Measurements from ENCODE around the gene LENG1. TPM values are rescaled to one million over a fixed set of nuclear protein-coding genes. Genes with fewer than 3 reads are reported as not detected.
A peak's percentile ranks its signal among the peaks of the same experiment; 100 is the strongest.

The LENG1 gene
- total and polyA plus RNA-seq, 9 donors, result 5.2 to 14.0 (median 8.5) TPM

- no peaks in the 10 kb centered on the region for H3K27me3 ChIP-seq
- TF ChIP-seq POLR2A (IDR thresholded peaks at IDR 0.05), result no peak
- no peak for TF ChIP-seq CTCF (IDR thresholded peaks at IDR 0.05)
- no peak for TF ChIP-seq EP300 (IDR thresholded peaks at IDR 0.05)
- no peak overlapping the region for H3K4me3 ChIP-seq
- H3K9me3 ChIP-seq, result no peaks in the 10 kb centered on the region
- no peaks in the 10 kb centered on the region for H3K36me3 ChIP-seq
- peaks cover 4% of the 10 kb centered on the region for H3K4me1 ChIP-seq (ENCODE audit: insufficient read depth)
- 84 to 89% (median 86%) methylated on average over 3 of the region's 3 CpGs for WGBS, 3 donors
- intact Hi-C loops (cut with DNase I), result no loop called here
- H3K27ac ChIP-seq, result no peak overlapping the region
- no peak for DNase-seq
These were observed 18.2 kb downstream of the LENG1 start for GRCh38 chr19:54141356-54141755.

- TF ChIP-seq POLR2A (IDR thresholded peaks at IDR 0.05) (no peak), CTCF (IDR thresholded peaks at IDR 0.05) (no peak), EP300 (IDR thresholded peaks at IDR 0.05) (no peak)
- DNase-seq, result no peak
- H3K4me1 ChIP-seq (ENCODE audit: insufficient read depth), result peaks cover 4% of the 10 kb centered on the region
- H3K9me3 ChIP-seq, result no peaks in the 10 kb centered on the region
- intact Hi-C loops (cut with DNase I), result no loop called here
- no peaks in the 10 kb centered on the region for H3K36me3 ChIP-seq
- H3K4me3 ChIP-seq, result peak overlapping the region; percentile 100
- peak overlapping the region in 1 of 2 donors; percentile 77 for H3K27ac ChIP-seq
- H3K27me3 ChIP-seq, result no peaks in the 10 kb centered on the region
- 10 to 12% (median 10%) methylated on average over 29 to 31 of the region's 31 CpGs for WGBS, 3 donors
These were observed 20.8 kb downstream of the LENG1 start for GRCh38 chr19:54138489-54139256.

- no peaks in the 10 kb centered on the region for H3K27me3 ChIP-seq
- no peaks in the 10 kb centered on the region for H3K9me3 ChIP-seq
- 0 to 1% (median 1%) methylated on average over 20 to 102 of the region's 103 CpGs for WGBS, 3 donors
- peak in 3 of 5 donors; percentile 62 to 67 (median 66) for DNase-seq
- peak within 1 kb of the TSS; percentile 100 for H3K4me3 ChIP-seq
- peaks cover 4% of the 10 kb centered on the region for H3K4me1 ChIP-seq (ENCODE audit: insufficient read depth)
- intact Hi-C loops (cut with DNase I), result no loop called here
- H3K27ac ChIP-seq, result peak within 1 kb of the TSS; percentile 77 to 87
- TF ChIP-seq POLR2A (IDR thresholded peaks at IDR 0.05) (peak; percentile 81), EP300 (IDR thresholded peaks at IDR 0.05) (no peak), CTCF (IDR thresholded peaks at IDR 0.05) (no peak)
- H3K36me3 ChIP-seq, result no peaks in the 10 kb centered on the region
These were observed 21.6 kb downstream of the LENG1 start, which contains the start of gene CNOT3 for GRCh38 chr19:54137699-54138488. Gene CNOT3, plus strand, starts transcription at chr19:54137762. Its CDS starts 5,217 bp downstream, at chr19:54142979.

- H3K36me3 ChIP-seq, result no peaks in the 10 kb centered on the region
- no peaks in the 10 kb centered on the region for H3K9me3 ChIP-seq
- intact Hi-C loops (cut with DNase I), result no loop called here
- peak overlapping the region; percentile 77 to 87 for H3K27ac ChIP-seq
- H3K27me3 ChIP-seq, result no peaks in the 10 kb centered on the region
- DNase-seq, result peak; percentile 99
- peaks cover 4% of the 10 kb centered on the region for H3K4me1 ChIP-seq (ENCODE audit: insufficient read depth)
- peak overlapping the region; percentile 100 for H3K4me3 ChIP-seq
- WGBS, 3 donors, result 0% methylated on average over 46 of the region's 46 CpGs
- no peak for TF ChIP-seq CTCF (IDR thresholded peaks at IDR 0.05)
- TF ChIP-seq EP300 (IDR thresholded peaks at IDR 0.05), result peak; percentile 9
These were observed 22.4 kb downstream of the LENG1 start for GRCh38 chr19:54136864-54137698.
